Measurements from ENCODE around the gene ZNF616. TPM values are rescaled to one million over a fixed set of nuclear protein-coding genes. Genes with fewer than 3 reads are reported as not detected.
A peak's percentile ranks its signal among the peaks of the same experiment; 100 is the strongest.

The ZNF616 gene
- total RNA-seq, 1 donor from 2014 or later: 13.6 TPM

GRCh38 chr19:52138278-52138982 lies 1.3 kb downstream of the ZNF616 start:
- Mint-ChIP-seq H3K4me3 (ENCODE audit: unreplicated experiment) (peak overlapping the region; percentile 99), H3K27ac (ENCODE audit: unreplicated experiment) (peak overlapping the region; percentile 98), H3K9me3 (ENCODE audit: low read depth) (peaks cover 36% of the 10 kb centered on the region), H3K36me3 (ENCODE audit: low read depth) (peaks cover 32% of the 10 kb centered on the region), H3K27me3 (ENCODE audit: low read depth) (no peaks in the 10 kb centered on the region), H3K4me1 (ENCODE audit: low read depth) (peaks cover 20% of the 10 kb centered on the region)
- TF ChIP-seq, protein P1, sequence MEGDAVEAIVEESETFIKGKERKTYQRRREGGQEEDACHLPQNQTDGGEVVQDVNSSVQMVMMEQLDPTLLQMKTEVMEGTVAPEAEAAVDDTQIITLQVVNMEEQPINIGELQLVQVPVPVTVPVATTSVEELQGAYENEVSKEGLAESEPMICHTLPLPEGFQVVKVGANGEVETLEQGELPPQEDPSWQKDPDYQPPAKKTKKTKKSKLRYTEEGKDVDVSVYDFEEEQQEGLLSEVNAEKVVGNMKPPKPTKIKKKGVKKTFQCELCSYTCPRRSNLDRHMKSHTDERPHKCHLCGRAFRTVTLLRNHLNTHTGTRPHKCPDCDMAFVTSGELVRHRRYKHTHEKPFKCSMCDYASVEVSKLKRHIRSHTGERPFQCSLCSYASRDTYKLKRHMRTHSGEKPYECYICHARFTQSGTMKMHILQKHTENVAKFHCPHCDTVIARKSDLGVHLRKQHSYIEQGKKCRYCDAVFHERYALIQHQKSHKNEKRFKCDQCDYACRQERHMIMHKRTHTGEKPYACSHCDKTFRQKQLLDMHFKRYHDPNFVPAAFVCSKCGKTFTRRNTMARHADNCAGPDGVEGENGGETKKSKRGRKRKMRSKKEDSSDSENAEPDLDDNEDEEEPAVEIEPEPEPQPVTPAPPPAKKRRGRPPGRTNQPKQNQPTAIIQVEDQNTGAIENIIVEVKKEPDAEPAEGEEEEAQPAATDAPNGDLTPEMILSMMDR (IDR thresholded peaks at IDR 0.05): no peak
- DNase-seq (ENCODE audit: low spot score): no peak

DNA sequence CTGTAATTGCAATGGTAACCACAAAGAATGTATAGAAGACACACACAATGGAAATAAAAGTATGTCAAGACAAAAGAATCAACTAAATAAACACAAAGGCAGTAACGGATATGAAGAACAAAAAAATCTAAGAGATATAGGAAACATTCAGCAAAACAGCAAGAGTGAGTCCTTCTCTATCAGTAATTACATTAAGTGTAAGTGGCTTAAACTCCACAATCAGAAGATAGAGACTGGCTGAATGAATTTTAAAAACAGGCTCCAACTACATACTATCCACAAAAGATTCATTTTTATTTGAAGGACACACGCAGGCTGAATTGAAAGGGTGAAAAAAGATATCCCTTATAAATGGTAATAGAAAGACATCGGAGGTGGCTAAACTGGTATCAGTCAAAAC lies 19.5 kb downstream of the ZNF616 start:
- Mint-ChIP-seq H3K27me3 (ENCODE audit: low read depth) (no peaks in the 10 kb centered on the region), H3K36me3 (ENCODE audit: low read depth) (peaks cover 90% of the 10 kb centered on the region), H3K4me3 (ENCODE audit: unreplicated experiment) (no peak overlapping the region), H3K27ac (ENCODE audit: unreplicated experiment) (no peak overlapping the region), H3K9me3 (ENCODE audit: low read depth) (peaks cover 74% of the 10 kb centered on the region), H3K4me1 (ENCODE audit: low read depth) (no peaks in the 10 kb centered on the region)
- no peak for DNase-seq (ENCODE audit: low spot score)
- TF ChIP-seq, protein P1 (IDR thresholded peaks at IDR 0.05): no peak

DNA sequence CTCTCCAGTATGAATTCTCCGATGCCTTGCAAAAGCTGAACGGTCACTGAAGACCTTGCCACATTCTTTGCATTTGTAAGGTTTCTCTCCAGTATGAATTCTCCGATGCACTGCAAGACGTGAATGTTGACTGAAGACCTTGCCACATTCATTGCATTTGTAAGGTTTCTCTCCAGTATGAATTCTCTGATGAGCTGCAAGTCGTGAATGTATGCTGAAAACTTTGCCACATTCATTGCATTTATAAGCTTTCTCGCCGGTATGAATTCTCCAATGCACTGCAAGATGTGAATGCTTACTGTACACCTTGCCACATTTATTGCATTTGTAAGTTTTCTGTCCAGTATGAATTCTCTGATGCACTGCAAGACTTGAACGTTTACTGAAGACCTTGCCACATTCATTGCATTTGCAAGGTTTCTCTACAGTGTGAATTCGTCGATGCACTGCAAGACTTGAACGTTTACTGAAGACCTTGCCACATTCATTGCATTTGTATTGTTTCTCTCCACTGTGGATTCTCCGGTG lies 24.1 kb downstream of the ZNF616 start:
- Mint-ChIP-seq H3K4me1 (ENCODE audit: low read depth) (no peaks in the 10 kb centered on the region), H3K4me3 (ENCODE audit: unreplicated experiment) (no peak overlapping the region), H3K36me3 (ENCODE audit: low read depth) (peaks cover 84% of the 10 kb centered on the region), H3K9me3 (ENCODE audit: low read depth) (peaks cover 83% of the 10 kb centered on the region), H3K27me3 (ENCODE audit: low read depth) (no peaks in the 10 kb centered on the region), H3K27ac (ENCODE audit: unreplicated experiment) (no peak overlapping the region)
- no peak for DNase-seq (ENCODE audit: low spot score)
- TF ChIP-seq, protein P1 (IDR thresholded peaks at IDR 0.05): no peak

DNA sequence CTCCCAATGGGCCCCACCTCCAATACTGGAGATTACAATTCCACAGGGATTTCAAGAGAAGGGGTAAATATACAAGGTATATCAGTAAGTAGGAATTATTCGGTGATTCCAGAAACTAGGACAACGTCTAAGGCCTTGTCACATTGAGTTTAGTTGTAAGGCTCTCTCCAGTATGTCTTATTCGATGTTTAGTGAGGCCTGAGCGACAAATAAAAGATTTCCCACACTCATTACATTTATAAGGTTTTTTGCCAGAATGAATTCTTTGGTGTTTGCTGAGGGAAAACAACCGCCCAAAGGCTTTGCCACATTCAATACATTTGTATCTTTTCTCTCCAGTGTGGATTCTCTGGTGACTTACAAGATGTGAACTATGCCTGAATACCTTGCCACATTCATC lies 25.0 kb downstream of the ZNF616 start:
- Mint-ChIP-seq H3K4me3 (ENCODE audit: unreplicated experiment) (no peak overlapping the region), H3K4me1 (ENCODE audit: low read depth) (no peaks in the 10 kb centered on the region)

GRCh38 chr19:52112624-52113023 lies 27.1 kb downstream of the ZNF616 start:
- TF ChIP-seq, protein P1 (IDR thresholded peaks at IDR 0.05): no peak
- H3K4me3 Mint-ChIP-seq (ENCODE audit: unreplicated experiment): no peak overlapping the region
- H3K4me1 Mint-ChIP-seq (ENCODE audit: low read depth): no peaks in the 10 kb centered on the region
- DNase-seq (ENCODE audit: low spot score): no peak
- H3K27ac Mint-ChIP-seq (ENCODE audit: unreplicated experiment): no peak overlapping the region
- peaks cover 67% of the 10 kb centered on the region for H3K36me3 Mint-ChIP-seq (ENCODE audit: low read depth)
- H3K27me3 Mint-ChIP-seq (ENCODE audit: low read depth): no peaks in the 10 kb centered on the region
- peaks cover 76% of the 10 kb centered on the region for H3K9me3 Mint-ChIP-seq (ENCODE audit: low read depth)

More for the DNA sequence above, 25.0 kb downstream of the ZNF616 start:
- H3K27ac Mint-ChIP-seq (ENCODE audit: unreplicated experiment): no peak overlapping the region
- peaks cover 83% of the 10 kb centered on the region for H3K36me3 Mint-ChIP-seq (ENCODE audit: low read depth)
- no peak for DNase-seq (ENCODE audit: low spot score)
- peaks cover 82% of the 10 kb centered on the region for H3K9me3 Mint-ChIP-seq (ENCODE audit: low read depth)
- no peaks in the 10 kb centered on the region for H3K27me3 Mint-ChIP-seq (ENCODE audit: low read depth)
- TF ChIP-seq, protein P1 (IDR thresholded peaks at IDR 0.05): no peak
